ENCODE measurements around the gene DDO. TPM values are rescaled to one million over a fixed set of nuclear protein-coding genes. Genes with fewer than 3 reads are reported as not detected.

DDO gene
- polyA plus RNA-seq, 1 donor (not counting 4 experiments of a cell fraction or from before 2014, with no cell fraction given) = not detected

- dilution Hi-C loops (cut with MboI; ENCODE audit: extremely low pct_ligation_motif_present, low sequenced_read_pairs) = no loop called here
- Histone ChIP-seq H3K4me1 (ENCODE audit: control insufficient read depth, extremely low read depth, insufficient read depth, low read length) (peaks cover 20% of the 10 kb centered on the region), H3K36me3 (ENCODE audit: control insufficient read depth in 2 of 2, extremely low read depth in 1 of 2, insufficient read depth in 2 of 2, low read length in 2 of 2) (no peaks in the 10 kb centered on the region), H3K4me3 (ENCODE audit: control insufficient read depth in 2 of 3, extremely low read depth in 1 of 3, insufficient read depth in 2 of 3, low read depth in 1 of 3, low read length in 3 of 3) (no peak overlapping the region), H3K27me3 (ENCODE audit: control insufficient read depth, extremely low read depth, insufficient read depth, low read length) (peaks cover 5% of the 10 kb centered on the region), H4K20me1 (ENCODE audit: control insufficient read depth, extremely low read depth, insufficient read depth, low read length) (no peaks in the 10 kb centered on the region), H3K27ac (ENCODE audit: control insufficient read depth, insufficient read depth, low read length) (no peak overlapping the region), H3K9me3 (ENCODE audit: control insufficient read depth, low read depth, low read length) (no peaks in the 10 kb centered on the region), H3K4me2 (ENCODE audit: control insufficient read depth, extremely low read depth, insufficient read depth, low read depth, low read length) (peak overlapping the region; percentile 29), H3K9me1 (ENCODE audit: control insufficient read depth, extremely low read depth, insufficient read depth, low read length) (no peaks in the 10 kb centered on the region), H3K79me2 (ENCODE audit: control insufficient read depth, insufficient read depth, low read length) (no peaks in the 10 kb centered on the region), H2AFZ (ENCODE audit: control insufficient read depth, low read length) (no peak overlapping the region), H3K9ac (ENCODE audit: control insufficient read depth, extremely low read depth, insufficient read depth, low read length) (no peak overlapping the region)
- TF ChIP-seq CTCF (optimal IDR thresholded peaks at IDR 0.05 in 1 of 3, IDR thresholded peaks at IDR 0.05 in 1 of 3, conservative IDR thresholded peaks at IDR 0.05 in 1 of 3; ENCODE audit: extremely low read depth in 1 of 3, insufficient read depth in 2 of 3, low read length in 3 of 3) (no peak), EZH2 (IDR thresholded peaks at IDR 0.05; ENCODE audit: low read length) (no peak)
- FAIRE-seq (peak; percentile 86), DNase-seq (ENCODE audit: low read depth, low spot score) (no peak)
These were observed 31.0 kb upstream of the DDO start for GRCh38 chr6:110446405-110446804.

- peaks cover 11% of the 10 kb centered on the region for H3K27me3 ChIP-seq (ENCODE audit: control insufficient read depth, extremely low read depth, insufficient read depth, low read length)
- H3K4me2 ChIP-seq (ENCODE audit: control insufficient read depth, extremely low read depth, insufficient read depth, low read depth, low read length) = no peak overlapping the region
- H3K4me1 ChIP-seq (ENCODE audit: control insufficient read depth, extremely low read depth, insufficient read depth, low read length) = no peaks in the 10 kb centered on the region
- DNase-seq (ENCODE audit: low read depth, low spot score) (no peak), FAIRE-seq (no peak)
- H3K4me3 ChIP-seq (ENCODE audit: control insufficient read depth in 2 of 3, extremely low read depth in 1 of 3, insufficient read depth in 2 of 3, low read depth in 1 of 3, low read length in 3 of 3) = no peak overlapping the region
- no peaks in the 10 kb centered on the region for H3K36me3 ChIP-seq (ENCODE audit: control insufficient read depth in 2 of 2, extremely low read depth in 1 of 2, insufficient read depth in 2 of 2, low read length in 2 of 2)
- no peak for TF ChIP-seq EZH2 (IDR thresholded peaks at IDR 0.05; ENCODE audit: low read length)
- H3K9me3 ChIP-seq (ENCODE audit: control insufficient read depth, low read depth, low read length) = no peaks in the 10 kb centered on the region
- no peak overlapping the region for H3K9ac ChIP-seq (ENCODE audit: control insufficient read depth, extremely low read depth, insufficient read depth, low read length)
- H3K9me1 ChIP-seq (ENCODE audit: control insufficient read depth, extremely low read depth, insufficient read depth, low read length) = no peaks in the 10 kb centered on the region
- H4K20me1 ChIP-seq (ENCODE audit: control insufficient read depth, extremely low read depth, insufficient read depth, low read length) = no peaks in the 10 kb centered on the region
- H3K27ac ChIP-seq (ENCODE audit: control insufficient read depth, insufficient read depth, low read length) = no peak overlapping the region
- H3K79me2 ChIP-seq (ENCODE audit: control insufficient read depth, insufficient read depth, low read length) = no peaks in the 10 kb centered on the region
- dilution Hi-C loops (cut with MboI; ENCODE audit: extremely low pct_ligation_motif_present, low sequenced_read_pairs) = no loop called here
- H2AFZ ChIP-seq (ENCODE audit: control insufficient read depth, low read length) = no peak overlapping the region
These were observed 24.7 kb upstream of the DDO start for GRCh38 chr6:110440026-110440425.

- dilution Hi-C loops (cut with MboI; ENCODE audit: extremely low pct_ligation_motif_present, low sequenced_read_pairs) = no loop called here
- no peak for FAIRE-seq
These were observed 24.0 kb upstream of the DDO start for GRCh38 chr6:110439356-110439755.

More at GRCh38 chr6:110439356-110439755, 24.0 kb upstream of the DDO start:
- peaks cover 11% of the 10 kb centered on the region for H3K27me3 ChIP-seq (ENCODE audit: control insufficient read depth, extremely low read depth, insufficient read depth, low read length)
- H3K9me3 ChIP-seq (ENCODE audit: control insufficient read depth, low read depth, low read length) = no peaks in the 10 kb centered on the region
- H3K4me3 ChIP-seq (ENCODE audit: control insufficient read depth in 2 of 3, extremely low read depth in 1 of 3, insufficient read depth in 2 of 3, low read depth in 1 of 3, low read length in 3 of 3) = no peak overlapping the region
- H2AFZ ChIP-seq (ENCODE audit: control insufficient read depth, low read length) = no peak overlapping the region
- H3K79me2 ChIP-seq (ENCODE audit: control insufficient read depth, insufficient read depth, low read length) = no peaks in the 10 kb centered on the region
- no peak for DNase-seq (ENCODE audit: low read depth, low spot score)
- no peaks in the 10 kb centered on the region for H3K36me3 ChIP-seq (ENCODE audit: control insufficient read depth in 2 of 2, extremely low read depth in 1 of 2, insufficient read depth in 2 of 2, low read length in 2 of 2)
- no peaks in the 10 kb centered on the region for H3K4me1 ChIP-seq (ENCODE audit: control insufficient read depth, extremely low read depth, insufficient read depth, low read length)
- H3K4me2 ChIP-seq (ENCODE audit: control insufficient read depth, extremely low read depth, insufficient read depth, low read depth, low read length) = no peak overlapping the region
- no peaks in the 10 kb centered on the region for H4K20me1 ChIP-seq (ENCODE audit: control insufficient read depth, extremely low read depth, insufficient read depth, low read length)
- no peak for TF ChIP-seq EZH2 (IDR thresholded peaks at IDR 0.05; ENCODE audit: low read length)
- no peak for TF ChIP-seq CTCF (optimal IDR thresholded peaks at IDR 0.05 in 1 of 3, IDR thresholded peaks at IDR 0.05 in 1 of 3, conservative IDR thresholded peaks at IDR 0.05 in 1 of 3; ENCODE audit: extremely low read depth in 1 of 3, insufficient read depth in 2 of 3, low read length in 3 of 3)
- no peak overlapping the region for H3K27ac ChIP-seq (ENCODE audit: control insufficient read depth, insufficient read depth, low read length)
- H3K9ac ChIP-seq (ENCODE audit: control insufficient read depth, extremely low read depth, insufficient read depth, low read length) = no peak overlapping the region
- no peaks in the 10 kb centered on the region for H3K9me1 ChIP-seq (ENCODE audit: control insufficient read depth, extremely low read depth, insufficient read depth, low read length)
